Amniotic stem cell (primary cell): ENCODE results near the gene MMD2.

ENCODE experiments used
- DNase-seq: peaks from one replicate; lab custom pipeline; 2025; lab: John Stamatoyannopoulos, UW

Gene MMD2

DNA sequence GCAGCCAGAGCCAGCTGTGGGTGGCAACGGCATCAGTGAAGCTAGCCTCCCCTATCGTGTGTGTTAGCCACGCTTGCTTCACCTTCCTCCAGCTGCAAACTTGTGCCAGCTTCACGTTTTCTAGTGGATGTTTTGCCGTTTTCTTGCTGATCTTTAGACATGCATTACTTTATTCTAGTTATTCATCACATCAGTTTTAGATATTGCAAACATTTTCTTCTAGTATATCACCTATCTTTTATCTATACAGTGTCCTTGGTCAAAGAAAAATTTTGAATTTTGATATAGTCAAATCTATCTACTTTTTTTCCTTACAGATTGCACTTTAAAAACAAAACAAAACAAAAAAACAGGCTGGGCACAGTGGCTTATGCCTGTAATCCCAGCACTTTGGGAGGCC is 90.5 kb downstream of the MMD2 start:
- no peak for DNase-seq

DNA sequence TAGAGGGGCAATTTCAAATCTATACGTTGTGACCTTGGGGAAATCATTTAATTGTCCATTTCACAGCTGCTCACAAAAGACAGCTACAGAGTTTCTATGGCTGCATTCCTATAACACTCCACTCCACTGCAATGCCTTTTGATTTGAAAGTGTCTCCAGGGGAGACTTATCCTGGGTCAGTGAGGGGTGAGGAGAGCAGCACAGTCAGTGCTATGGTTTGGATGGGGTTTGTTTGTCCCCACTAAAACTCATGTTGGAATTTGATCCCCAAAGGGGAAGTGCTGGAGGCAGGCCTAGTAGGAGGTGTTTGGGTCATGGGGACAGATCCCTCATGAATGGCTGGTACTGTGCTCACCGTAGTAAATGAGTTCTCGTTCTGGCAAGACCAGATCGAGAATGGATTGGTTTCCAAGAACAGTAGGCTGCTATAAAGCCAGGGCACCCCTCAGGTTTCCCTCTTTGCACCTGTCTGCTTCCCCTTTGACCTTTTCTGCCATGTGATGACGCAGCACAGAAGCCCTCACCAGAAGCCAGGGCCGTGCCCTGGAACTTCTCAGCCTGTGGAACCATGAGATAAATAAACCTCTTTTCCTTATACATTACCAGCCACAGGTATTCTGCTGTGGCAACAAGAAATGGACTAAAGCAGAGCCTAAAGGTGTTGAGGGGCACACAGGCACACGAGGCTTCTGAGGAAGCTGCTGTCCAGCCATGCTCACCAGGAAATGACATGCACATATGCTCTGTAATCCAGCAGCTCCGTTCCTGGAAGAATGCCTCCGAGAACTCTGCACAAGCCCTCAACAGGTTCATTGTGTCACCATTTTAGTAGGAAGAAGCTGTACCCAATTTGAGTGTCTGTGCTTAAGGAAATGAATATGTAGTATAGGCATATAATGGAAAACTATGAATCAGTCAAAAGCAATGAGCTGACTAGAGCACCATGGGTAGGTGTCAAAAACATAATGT is 92.2 kb downstream of the MMD2 start:
- DNase-seq, result no peak

DNA sequence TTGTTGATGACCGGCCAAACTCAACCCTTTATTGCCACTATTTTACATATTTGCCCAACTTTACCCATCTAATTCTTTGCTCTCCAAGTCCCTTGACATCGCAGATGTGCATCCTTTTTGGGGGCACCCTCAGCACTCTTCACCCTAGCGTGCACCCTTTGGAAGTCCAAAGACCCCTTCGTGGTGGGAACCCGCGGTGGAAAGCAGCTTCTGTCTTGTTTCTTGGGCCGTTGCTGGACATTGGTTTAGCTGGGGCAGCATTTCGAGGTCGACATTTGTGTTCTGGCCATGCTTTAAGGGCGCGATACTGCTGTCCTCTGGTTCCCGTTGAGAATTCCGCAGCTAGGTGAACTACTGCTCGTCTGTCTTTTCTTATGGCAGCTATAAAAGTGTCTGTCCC is 96.8 kb downstream of the MMD2 start:
- no peak for DNase-seq

DNA sequence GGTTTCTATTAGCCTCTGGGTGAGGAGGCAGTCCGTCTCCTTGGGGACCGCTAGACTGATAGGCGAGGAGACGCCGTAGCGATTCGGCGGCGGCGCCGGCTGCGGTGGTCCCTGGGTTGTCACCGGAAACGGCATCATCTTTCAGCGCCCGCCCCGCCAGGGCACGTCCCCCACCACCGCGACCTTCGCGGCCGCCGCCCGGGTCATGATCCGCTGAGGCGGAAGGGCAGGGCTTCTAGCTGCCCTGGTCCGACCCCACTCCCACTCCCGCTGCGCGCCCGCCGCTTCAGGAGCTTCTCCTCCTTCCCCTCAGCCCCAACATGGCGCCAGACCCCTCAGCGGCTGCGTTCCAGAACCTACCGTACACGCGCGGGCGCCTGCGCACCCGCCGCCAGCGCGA is 97.3 kb downstream of the MMD2 start, which contains the start of gene PAPOLB:
PAPOLB (minus strand) TSS at position 358 of the 400 bp plus-strand sequence; CDS start at position 138, 220 bp downstream.
- no peak for DNase-seq

DNA sequence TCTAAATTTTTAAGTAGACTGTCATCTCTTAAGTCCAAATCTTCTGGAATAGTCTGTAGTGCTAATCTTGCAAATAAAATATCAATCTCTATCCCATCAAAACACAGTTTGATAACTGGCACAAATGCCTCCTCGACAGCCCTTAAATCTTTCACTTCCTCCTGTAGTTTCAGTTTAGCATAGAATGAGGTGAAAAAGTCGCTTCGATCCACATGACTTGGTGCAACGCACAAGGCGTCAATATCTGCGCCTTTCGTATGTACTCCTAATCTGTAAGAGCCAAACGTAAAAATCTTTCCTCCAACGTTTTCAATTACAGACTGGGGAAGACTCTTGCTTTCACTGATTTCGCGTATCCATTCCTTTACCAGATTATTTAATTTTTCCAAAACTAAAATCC is 97.8 kb downstream of the MMD2 start:
- DNase-seq, result no peak

DNA sequence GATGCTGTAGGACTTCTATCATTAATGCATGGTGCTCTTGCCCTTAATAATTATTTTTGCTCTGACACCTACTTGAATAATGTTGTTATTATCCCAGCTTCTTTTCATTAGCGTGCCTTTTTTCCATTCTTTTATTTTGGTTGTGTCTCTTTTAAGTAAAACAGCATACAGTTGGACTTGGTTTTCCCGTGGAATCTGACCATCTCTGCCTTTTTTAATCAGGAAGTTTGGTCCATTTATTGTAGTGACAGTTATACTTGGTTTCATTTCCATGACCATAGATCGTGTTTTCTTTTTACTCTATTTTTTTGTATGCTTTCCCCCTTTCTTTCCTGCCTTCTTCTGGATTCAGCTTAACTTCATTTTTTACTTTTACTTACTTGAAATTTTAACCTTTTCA is 101.8 kb downstream of the MMD2 start:
- no peak for DNase-seq

DNA sequence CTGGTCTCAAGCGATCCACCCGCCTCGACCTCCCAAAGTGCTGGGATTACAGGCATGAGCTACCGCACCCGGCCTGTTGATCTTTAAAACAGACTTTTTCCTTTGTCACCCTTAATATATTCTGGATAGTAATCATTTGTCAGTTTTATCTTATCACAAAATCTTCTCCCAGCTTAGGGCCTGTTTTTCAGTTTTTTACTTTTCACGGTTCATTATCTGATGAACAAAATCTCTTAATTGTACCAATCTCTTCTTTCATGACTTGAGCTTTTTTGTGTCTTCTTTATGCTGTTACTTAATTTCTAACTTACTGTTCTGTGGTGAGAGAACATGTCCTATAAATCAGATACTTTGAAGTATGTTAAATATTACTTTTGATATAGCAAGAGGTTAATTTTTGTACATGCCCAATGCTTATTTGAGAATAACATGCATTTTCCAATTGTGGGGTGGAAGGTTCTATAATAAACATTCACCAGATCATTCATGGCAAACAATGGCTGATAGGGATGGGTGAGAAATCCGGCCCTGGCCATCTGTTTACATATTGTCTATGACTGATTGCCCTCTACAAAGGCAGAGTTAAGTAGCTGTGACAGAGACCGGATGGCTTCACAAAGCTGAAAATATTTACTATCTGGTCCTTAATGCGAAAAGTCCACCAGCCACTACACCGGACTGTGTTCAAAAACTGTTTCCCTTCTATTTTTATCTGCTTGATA is 102.5 kb downstream of the MMD2 start:
- no peak for DNase-seq
